GM19372 (cell line): Measurements from ENCODE around the gene SLC12A5.

ENCODE experiments used
- ATAC-seq: cut with Tn5 transposase; IDR thresholded peaks from one replicate; pipeline ENCODE4 v1.9.1; 2021; ENCODE audit warnings: mild to moderate bottlenecking, low read depth, moderate library complexity; ENCODE audit not compliant: unreplicated experiment

Gene SLC12A5

GRCh38 chr20:46025376-46025783 is 3.6 kb upstream of the SLC12A5 start:
- ATAC-seq, result no peak

GRCh38 chr20:46027245-46027853 is 1.7 kb upstream of the SLC12A5 start:
- ATAC-seq, result no peak

GRCh38 chr20:46028110-46028509 is 905 bp upstream of the SLC12A5 start:
- no peak for ATAC-seq

GRCh38 chr20:46030284-46031013 is 1.4 kb downstream of the SLC12A5 start:
- no peak for ATAC-seq

- no peak for ATAC-seq
Observed at GRCh38 chr20:46031014-46031569, 2.1 kb downstream of the SLC12A5 start.

GRCh38 chr20:46031701-46032254 is 2.8 kb downstream of the SLC12A5 start:
- ATAC-seq, result no peak

GRCh38 chr20:46034039-46034438 is 5.0 kb downstream of the SLC12A5 start:
- no peak for ATAC-seq

- no peak for ATAC-seq
Observed at GRCh38 chr20:46035253-46035652, 6.2 kb downstream of the SLC12A5 start.

DNA sequence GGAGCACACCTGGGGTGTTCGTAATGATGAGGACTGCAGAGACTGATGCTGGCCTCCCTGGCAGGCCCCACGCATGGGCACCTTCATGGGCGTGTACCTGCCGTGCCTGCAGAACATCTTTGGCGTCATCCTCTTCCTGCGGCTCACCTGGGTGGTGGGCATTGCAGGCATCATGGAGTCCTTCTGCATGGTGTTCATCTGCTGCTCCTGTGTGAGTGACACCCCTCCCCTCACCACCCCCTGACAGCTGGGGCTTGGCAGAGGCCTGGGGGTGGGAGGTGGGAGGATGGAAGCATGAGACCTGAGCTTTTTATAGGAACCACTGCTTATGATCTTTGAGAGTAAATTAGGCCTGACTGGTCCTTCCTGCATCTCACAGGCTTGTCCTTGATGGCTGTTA is 6.7 kb downstream of the SLC12A5 start:
- ATAC-seq, result no peak

DNA sequence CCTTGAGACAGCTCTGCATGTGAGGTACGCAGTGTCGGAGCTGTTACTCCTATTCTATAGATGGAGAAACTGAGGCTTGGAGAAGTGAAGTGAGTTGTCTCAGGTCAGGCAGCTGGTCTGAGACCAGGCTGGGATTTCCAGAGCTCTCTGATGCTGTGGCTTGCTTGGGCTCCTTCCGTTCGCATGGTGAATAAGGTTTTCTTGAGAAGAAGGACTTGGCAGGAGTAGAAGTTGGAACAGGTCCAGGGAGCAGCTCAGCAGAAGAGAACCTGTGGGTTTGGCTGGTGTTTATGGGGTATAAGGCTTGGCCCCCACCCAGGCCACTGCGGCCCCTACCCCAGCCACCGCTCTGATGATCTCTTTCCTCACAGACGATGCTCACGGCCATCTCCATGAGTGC is 7.4 kb downstream of the SLC12A5 start:
- no peak for ATAC-seq

DNA sequence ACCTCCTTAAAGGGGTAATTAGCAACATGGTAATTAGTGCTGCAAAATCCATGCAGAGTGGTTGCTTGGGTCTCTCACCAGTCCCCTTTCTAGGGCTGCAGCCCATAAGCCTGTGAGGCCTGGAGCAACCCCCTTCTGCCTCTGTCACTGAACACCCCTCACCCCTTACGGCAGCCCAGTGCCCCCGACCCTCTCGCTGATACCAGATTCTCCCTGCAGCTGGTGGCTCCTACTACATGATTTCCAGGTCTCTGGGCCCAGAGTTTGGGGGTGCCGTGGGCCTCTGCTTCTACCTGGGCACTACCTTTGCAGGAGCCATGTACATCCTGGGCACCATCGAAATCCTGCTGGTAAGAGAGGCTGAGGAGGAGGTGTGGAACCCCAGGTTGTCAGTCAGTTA is 8.0 kb downstream of the SLC12A5 start:
- ATAC-seq, result no peak

GRCh38 chr20:46040902-46041535 is 12.0 kb downstream of the SLC12A5 start:
- no peak for ATAC-seq

- no peak for ATAC-seq
Observed at GRCh38 chr20:46043556-46043955, 14.5 kb downstream of the SLC12A5 start.

- ATAC-seq, result no peak
Observed at GRCh38 chr20:46044896-46045295, 15.9 kb downstream of the SLC12A5 start.

- ATAC-seq, result no peak
Observed at GRCh38 chr20:46046588-46047310, 17.7 kb downstream of the SLC12A5 start.

- no peak for ATAC-seq
Observed at GRCh38 chr20:46047821-46048220, 18.8 kb downstream of the SLC12A5 start.

- ATAC-seq, result no peak
Observed at GRCh38 chr20:46049190-46049589, 20.2 kb downstream of the SLC12A5 start.

DNA sequence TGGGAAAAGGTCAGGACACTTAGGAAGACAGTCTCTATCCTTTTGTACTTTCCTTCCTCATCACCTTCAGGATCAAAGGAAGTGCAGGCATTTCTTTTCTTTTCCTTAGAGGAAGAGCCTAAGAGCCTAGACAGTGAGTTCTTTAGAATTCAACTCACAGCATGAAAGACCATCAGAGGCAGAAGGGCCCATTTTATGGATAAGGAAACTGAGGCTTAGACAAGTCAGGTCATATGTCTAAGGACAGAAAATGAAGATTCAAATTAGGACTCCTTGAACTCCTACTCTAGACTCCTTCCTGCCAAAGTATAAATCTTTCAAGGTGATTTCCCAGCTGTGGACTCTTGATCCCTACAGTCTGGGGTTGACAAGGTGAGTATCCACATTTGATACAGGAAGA is 20.8 kb downstream of the SLC12A5 start:
- no peak for ATAC-seq

DNA sequence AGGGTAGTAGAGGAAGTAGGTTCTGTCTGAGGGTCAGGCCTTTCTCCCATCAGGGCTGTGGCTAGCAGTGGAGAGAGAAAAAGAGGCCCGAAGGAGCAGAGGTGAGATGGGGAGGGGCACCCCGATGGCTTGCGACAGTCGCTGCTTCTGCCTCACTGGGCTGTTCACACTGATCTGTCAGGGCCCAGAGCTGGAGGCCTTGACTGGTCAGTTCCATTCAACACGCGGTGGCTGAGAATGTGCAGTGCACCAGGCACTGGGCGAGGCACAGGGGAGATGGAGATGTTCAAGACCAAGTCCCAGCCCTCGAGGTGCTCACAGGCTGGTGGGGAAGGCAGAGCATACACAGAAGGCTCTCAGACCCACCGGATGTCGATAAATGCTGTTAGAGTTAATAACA is 21.4 kb downstream of the SLC12A5 start:
- no peak for ATAC-seq

DNA sequence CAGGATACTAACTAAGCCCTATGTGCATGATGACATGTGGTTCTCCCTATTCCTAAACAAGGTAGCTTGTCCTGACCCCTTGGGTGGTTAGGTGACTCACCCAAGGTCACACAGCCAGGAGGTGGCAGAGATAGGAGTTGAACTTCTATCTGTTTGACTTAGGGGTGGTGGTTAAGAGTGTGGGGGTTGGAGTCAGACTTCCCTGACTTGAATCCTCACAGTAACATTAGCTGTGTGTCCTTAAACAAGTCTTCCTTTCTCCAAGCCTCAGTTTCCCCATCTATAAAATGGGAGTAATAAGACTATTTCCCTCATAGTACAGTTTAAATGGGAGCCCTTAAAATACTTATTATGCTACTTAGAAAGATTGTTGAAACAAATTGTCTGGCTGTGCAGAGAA is 21.9 kb downstream of the SLC12A5 start:
- no peak for ATAC-seq
